GM19099 (cell line): Measurements from ENCODE around the gene PCDHGB7.
"Not testable (repeated sequence)": the region's sequence is repeated elsewhere in the genome, so short reads cannot be mapped to it uniquely, and the experiment has no call there.

Source experiments
- POLR2A ChIP-seq: IDR thresholded peaks from 3 replicates; pipeline ENCODE4 v1.6.1; 2011; ENCODE audit warnings: low read depth; ENCODE audit not compliant: insufficient read length; ENCODE audit errors: extremely low read depth

PCDHGB7 gene

GRCh38 chr5:141392429-141393198, 24.9 kb upstream of the PCDHGB7 start, which contains the start of gene PCDHGA8:
TSS of gene PCDHGA8 (plus strand) at chr5:141392633. CDS start at chr5:141392814, 181 bp downstream.
- no peak for TF ChIP-seq POLR2A

- TF ChIP-seq POLR2A: no peak
These were observed 24.2 kb upstream of the PCDHGB7 start for GRCh38 chr5:141393267-141393666.

GRCh38 chr5:141397756-141398551, 19.5 kb upstream of the PCDHGB7 start, which contains the start of gene PCDHGB5:
TSS of gene PCDHGB5 (plus strand) at chr5:141397947. CDS start at chr5:141398128, 181 bp downstream.
- not testable (repeated sequence) for TF ChIP-seq POLR2A

GRCh38 chr5:141398608-141399007, 18.9 kb upstream of the PCDHGB7 start:
- no peak for TF ChIP-seq POLR2A

- no peak for TF ChIP-seq POLR2A
These were observed 17.8 kb upstream of the PCDHGB7 start for GRCh38 chr5:141399555-141400258.

GRCh38 chr5:141402553-141403243, 14.8 kb upstream of the PCDHGB7 start, which contains the start of gene PCDHGA9:
TSS of gene PCDHGA9 (plus strand) at chr5:141402778. CDS start at chr5:141402953, 175 bp downstream.
- no peak for TF ChIP-seq POLR2A

GRCh38 chr5:141403387-141403786, 14.1 kb upstream of the PCDHGB7 start:
- no peak for TF ChIP-seq POLR2A

GRCh38 chr5:141407790-141408505, 9.5 kb upstream of the PCDHGB7 start, which contains the start of gene PCDHGB6:
TSS of gene PCDHGB6 (plus strand) at chr5:141408021. CDS start at chr5:141408203, 182 bp downstream.
- not testable (repeated sequence) for TF ChIP-seq POLR2A

- TF ChIP-seq POLR2A: no peak
These were observed 7.7 kb upstream of the PCDHGB7 start for GRCh38 chr5:141409598-141410306.

GRCh38 chr5:141411575-141411974, 5.9 kb upstream of the PCDHGB7 start:
- TF ChIP-seq POLR2A: no peak

GRCh38 chr5:141412854-141413539, 4.5 kb upstream of the PCDHGB7 start, which contains the start of gene PCDHGA10:
TSS of gene PCDHGA10 (plus strand) at chr5:141412987. CDS start at chr5:141413176, 189 bp downstream.
- TF ChIP-seq POLR2A: no peak

GRCh38 chr5:141413540-141414069, 3.9 kb upstream of the PCDHGB7 start:
- no peak for TF ChIP-seq POLR2A

GRCh38 chr5:141419074-141419880, 1.8 kb downstream of the PCDHGB7 start:
- no peak for TF ChIP-seq POLR2A
